Measurements from ENCODE around the gene PALLD.

- TF ChIP-seq CTCF (IDR thresholded peaks at IDR 0.05; ENCODE audit: poor library complexity, severe bottlenecking): no peak
- TF ChIP-seq REST (IDR thresholded peaks at IDR 0.05; ENCODE audit: borderline replicate concordance): no peak
- TF ChIP-seq TAF1 (IDR thresholded peaks at IDR 0.05; ENCODE audit: low read depth): no peak
- no peak for TF ChIP-seq POLR2AphosphoS5 (IDR thresholded peaks at IDR 0.05)
- no peak for TF ChIP-seq EZH2 (IDR thresholded peaks at IDR 0.05; ENCODE audit: borderline replicate concordance, insufficient read depth, low read length, poor library complexity, severe bottlenecking)
- no peak for TF ChIP-seq MXI1 (conservative IDR thresholded peaks at IDR 0.05; ENCODE audit: poor library complexity, severe bottlenecking)
- no peak for TF ChIP-seq EP300 (conservative IDR thresholded peaks at IDR 0.05; ENCODE audit: poor library complexity, severe bottlenecking)
- no peak for TF ChIP-seq RAD21 (conservative IDR thresholded peaks at IDR 0.05)
- TF ChIP-seq SMC3 (conservative IDR thresholded peaks at IDR 0.05; ENCODE audit: poor library complexity): no peak
Measured at GRCh38 chr4:168765726-168766125, 268.9 kb downstream of the PALLD start.
